Right lobe of liver (tissue), 6 donors: Measurements from ENCODE around the gene APOL3. TPM values are rescaled to one million over a fixed set of nuclear protein-coding genes. Genes with fewer than 3 reads are reported as not detected.

Experiments
- ATAC-seq, 4 donors: fragments of 200-7000 bp; cut with Tn5 transposase; one replicate each; pipeline ENCODE4 v1.9.1; 2020; ENCODE audit warnings: mild to moderate bottlenecking in 4 of 4, moderate library complexity in 4 of 4
- DNase-seq, 3 donors: peaks; one replicate each; pipeline ENCODE4 v3.0.0-alpha.2; 2020
- H3K27ac ChIP-seq, 3 donors: fragments of 200-600 bp; one replicate each; pipeline ENCODE4 v1.8.0; 2022
- H3K27me3 ChIP-seq, 2 donors: fragments of 200-600 bp; one replicate each; pipeline ENCODE4 v1.8.0; 2022
- H3K36me3 ChIP-seq, 4 donors: fragments of 200-600 bp; sonication (generic) in 1 of 4; one replicate each; pipeline versions ENCODE4 v1.5.1 to v1.8.0; 2017 to 2022; ENCODE audit warnings: control low read depth in 1 of 4
- H3K4me1 ChIP-seq, 4 donors: fragments of 200-600 bp; sonication (generic) in 1 of 4; one replicate each; pipeline versions ENCODE4 v1.5.1 to v1.8.0; 2017 to 2022; ENCODE audit warnings: control low read depth in 1 of 4
- H3K4me3 ChIP-seq, 3 donors: fragments of 200-600 bp; one replicate each; pipeline ENCODE4 v1.8.0; 2022
- H3K9me3 ChIP-seq, 4 donors: fragments of 200-600 bp; sonication (generic) in 1 of 4; one replicate each; pipeline versions ENCODE4 v1.5.1 to v1.8.0; 2017 to 2022; ENCODE audit warnings: control low read depth in 1 of 4
- POLR2A ChIP-seq: fragments of 450-650 bp; IDR thresholded peaks from one replicate; pipeline ENCODE4 v1.6.1; 2017; ENCODE audit warnings: antibody characterized with exemption, mild to moderate bottlenecking
- WGBS: methylation state at CpG from one replicate; pipeline ENCODE4 v1.1.6; 2018; ENCODE audit warnings: low coverage, low lambda C conversion rate; ENCODE audit not compliant: insufficient coverage; ENCODE audit errors: missing lambda C conversion rate; 5-methylcytosine and 5-hydroxymethylcytosine counted together
- intact Hi-C, 2 donors: fragments of 100-400 bp; cut with DNase I; formaldehyde crosslinking; loops; one replicate each; pipeline versions ENCODE4 v1.11.2 to v1.14.1; 2022
- total RNA-seq, 6 experiments: library from RNA; depleted of rRNA in 2 of 6; stranded (reverse); fragments of >200 nt in 2 of 6; fragmentation: NEBNext Ultra II Directional in 3 of 6; extraction: Animal tissue kit (Norgen Biotek cat#: 25700) in 3 of 6; gene quantifications; one replicate each; pipeline versions ENCODE4 v1.1.0 to v1.2.4, GENCODE V29; 2016 to 2023
- TF ChIP-seq, protein P1 (sequence below), 4 donors: fragments of 200-600 bp in 3 of 4; fragments of 450-650 bp in 1 of 4; IDR thresholded peaks; one replicate each; pipeline versions ENCODE4 v1.5.1 to v1.8.0; 2016 to 2022; ENCODE audit warnings: antibody characterized with exemption in 4 of 4, mild to moderate bottlenecking in 2 of 4
- donor health status: DM: no; HTN: yes; CAD: no.
- donor health status: DM: no; HTN: no; CAD: no.
- donor health status: DM: no; HTN: no; CAD: no.
- donor health status: DM: no; HTN: yes; CAD: no.
- donor health status: DM: no; HTN: yes; CAD: no.

Gene APOL3
- total RNA-seq, 6 experiments from 2014 or later = 21.7 to 80.5 (median 30.2) TPM

DNA sequence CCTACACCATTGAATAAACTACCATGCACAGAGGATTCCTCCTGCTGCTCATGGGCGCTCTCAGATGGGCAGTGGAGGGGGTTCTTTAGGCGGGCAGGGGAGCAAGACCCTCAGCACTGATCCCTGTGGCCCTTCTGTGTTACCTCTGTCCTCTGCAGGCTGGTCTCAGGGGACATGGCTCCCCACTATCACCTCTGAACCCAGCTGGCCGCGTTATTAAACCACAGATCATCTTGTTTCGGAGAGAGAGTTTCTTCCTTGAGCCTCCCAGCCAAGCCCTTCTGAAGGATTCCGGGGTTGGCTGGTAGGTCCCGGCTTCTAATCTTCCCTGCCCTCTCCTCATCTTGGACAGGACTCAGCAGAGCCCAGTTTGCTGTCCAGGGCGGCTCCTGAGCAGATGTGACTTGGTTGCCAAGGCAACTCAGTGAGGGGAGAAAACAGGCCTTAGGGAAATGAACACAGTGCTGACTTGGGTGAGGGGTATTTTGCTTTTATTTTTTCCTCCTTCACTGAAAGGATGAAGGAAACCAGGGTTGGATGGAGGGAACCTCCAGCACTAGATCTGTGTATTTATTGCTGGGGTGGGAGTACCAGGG is 13.3 kb downstream of the APOL3 start:
- Histone ChIP-seq H3K27ac (no peak overlapping the region), H3K4me1 (peaks cover 0 to 44% (median 12%) of the 10 kb centered on the region in 4 donors), H3K9me3 (no peaks in the 10 kb centered on the region), H3K27me3 (no peaks in the 10 kb centered on the region), H3K36me3 (peaks cover 0 to 6% (median 3%) of the 10 kb centered on the region in 4 donors), H3K4me3 (no peak overlapping the region)
- intact Hi-C loops = loop anchor here in 1 of 2 donors (5.0 to 10.0 kb wide), 3 partner anchors 35 to 140 kb away; no protein-coding TSS in a partner anchor
- DNase-seq (no peak), ATAC-seq (no peak)
- no peak for TF ChIP-seq POLR2A
- TF ChIP-seq, protein P1, sequence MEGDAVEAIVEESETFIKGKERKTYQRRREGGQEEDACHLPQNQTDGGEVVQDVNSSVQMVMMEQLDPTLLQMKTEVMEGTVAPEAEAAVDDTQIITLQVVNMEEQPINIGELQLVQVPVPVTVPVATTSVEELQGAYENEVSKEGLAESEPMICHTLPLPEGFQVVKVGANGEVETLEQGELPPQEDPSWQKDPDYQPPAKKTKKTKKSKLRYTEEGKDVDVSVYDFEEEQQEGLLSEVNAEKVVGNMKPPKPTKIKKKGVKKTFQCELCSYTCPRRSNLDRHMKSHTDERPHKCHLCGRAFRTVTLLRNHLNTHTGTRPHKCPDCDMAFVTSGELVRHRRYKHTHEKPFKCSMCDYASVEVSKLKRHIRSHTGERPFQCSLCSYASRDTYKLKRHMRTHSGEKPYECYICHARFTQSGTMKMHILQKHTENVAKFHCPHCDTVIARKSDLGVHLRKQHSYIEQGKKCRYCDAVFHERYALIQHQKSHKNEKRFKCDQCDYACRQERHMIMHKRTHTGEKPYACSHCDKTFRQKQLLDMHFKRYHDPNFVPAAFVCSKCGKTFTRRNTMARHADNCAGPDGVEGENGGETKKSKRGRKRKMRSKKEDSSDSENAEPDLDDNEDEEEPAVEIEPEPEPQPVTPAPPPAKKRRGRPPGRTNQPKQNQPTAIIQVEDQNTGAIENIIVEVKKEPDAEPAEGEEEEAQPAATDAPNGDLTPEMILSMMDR (IDR thresholded peaks at IDR 0.05) = no peak
- WGBS = 83% methylated on average over 1 of the region's 8 CpGs

DNA sequence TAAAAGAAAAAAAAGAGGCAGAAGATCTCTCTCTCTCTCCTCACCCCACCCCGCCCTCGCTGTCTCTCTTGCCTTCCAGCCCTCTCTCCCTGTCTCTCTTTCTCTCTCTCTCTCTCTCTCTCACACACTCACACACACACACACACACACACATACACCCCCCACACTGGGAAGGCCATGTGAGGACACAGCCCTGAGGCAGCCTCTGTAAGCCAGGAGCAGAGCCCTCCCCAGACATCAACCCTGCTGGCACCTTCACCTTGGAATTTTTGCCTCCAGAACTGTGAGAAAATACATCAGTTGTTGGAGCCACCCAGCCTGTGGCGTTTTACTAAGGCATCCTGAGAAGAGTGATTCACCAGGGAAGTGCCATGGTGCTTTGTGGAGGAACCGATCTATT is 14.7 kb downstream of the APOL3 start:
- no peak for DNase-seq
- peaks cover 0 to 16% (median 3%) of the 10 kb centered on the region in 4 donors for H3K36me3 ChIP-seq
- H3K4me3 ChIP-seq = no peak overlapping the region
- H3K4me1 ChIP-seq = peaks cover 0 to 33% (median 12%) of the 10 kb centered on the region in 4 donors
- TF ChIP-seq, protein P1 (IDR thresholded peaks at IDR 0.05) = no peak
- no peak for TF ChIP-seq POLR2A
- peak overlapping the region in 1 of 3 donors; percentile 19 for H3K27ac ChIP-seq
- H3K9me3 ChIP-seq = no peaks in the 10 kb centered on the region
- no peak for ATAC-seq
- WGBS = 58% methylated on average over 2 of the region's 4 CpGs
- intact Hi-C loops = loop anchor here in 1 of 2 donors (5.0 to 10.0 kb wide), 3 partner anchors 36 to 141 kb away; no protein-coding TSS in a partner anchor
- no peaks in the 10 kb centered on the region for H3K27me3 ChIP-seq

DNA sequence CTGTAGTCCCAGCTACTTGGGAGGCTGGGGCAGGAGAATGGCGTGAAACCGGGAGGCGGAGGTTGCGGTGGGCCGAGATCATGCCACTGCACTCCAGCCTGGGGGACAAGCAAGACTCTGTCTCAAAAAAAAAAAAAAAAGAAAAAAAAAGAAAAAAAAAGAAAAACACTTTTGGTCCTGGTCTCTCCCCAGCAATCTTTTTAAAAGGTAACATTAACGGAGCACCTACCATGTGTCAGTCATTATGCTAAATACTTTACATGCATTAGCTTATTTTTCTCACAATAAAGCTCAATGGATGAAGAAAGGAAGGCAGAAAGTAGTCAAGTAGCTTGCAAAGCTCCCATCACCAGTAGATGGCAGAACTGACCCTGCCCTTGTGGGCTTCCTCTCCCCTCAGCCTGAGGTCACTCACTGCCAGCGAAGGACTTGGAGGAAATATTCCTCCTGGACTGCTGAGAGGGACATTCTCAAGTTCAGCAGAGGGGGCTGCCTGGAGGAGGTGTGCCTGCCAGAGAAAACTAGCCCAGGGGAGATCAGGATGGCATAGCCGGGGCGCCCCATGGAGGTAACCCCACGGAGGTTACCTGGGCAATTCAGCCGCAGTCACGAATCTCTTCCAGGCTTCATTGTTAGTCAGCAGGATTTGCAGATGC is 15.5 kb downstream of the APOL3 start:
- DNase-seq (peak in 2 of 3 donors; percentile 44 to 75), ATAC-seq (peak; percentile 75 to 82 (median 80))
- no peak overlapping the region for H3K4me3 ChIP-seq
- H3K9me3 ChIP-seq = no peaks in the 10 kb centered on the region
- TF ChIP-seq POLR2A = no peak
- TF ChIP-seq, protein P1 (IDR thresholded peaks at IDR 0.05) = peak; percentile 81 to 88 (median 85)
- intact Hi-C loops = loop anchor here (5.0 to 10.0 kb wide), 3 partner anchors 37 to 142 kb away; no protein-coding TSS in a partner anchor
- 43% methylated on average over 6 of the region's 12 CpGs for WGBS
- peaks cover 0 to 16% (median 3%) of the 10 kb centered on the region in 4 donors for H3K36me3 ChIP-seq
- H3K27me3 ChIP-seq = no peaks in the 10 kb centered on the region
- H3K4me1 ChIP-seq = peaks cover 0 to 33% (median 12%) of the 10 kb centered on the region in 4 donors
- H3K27ac ChIP-seq = peak overlapping the region in 2 of 3 donors; percentile 5 to 19

DNA sequence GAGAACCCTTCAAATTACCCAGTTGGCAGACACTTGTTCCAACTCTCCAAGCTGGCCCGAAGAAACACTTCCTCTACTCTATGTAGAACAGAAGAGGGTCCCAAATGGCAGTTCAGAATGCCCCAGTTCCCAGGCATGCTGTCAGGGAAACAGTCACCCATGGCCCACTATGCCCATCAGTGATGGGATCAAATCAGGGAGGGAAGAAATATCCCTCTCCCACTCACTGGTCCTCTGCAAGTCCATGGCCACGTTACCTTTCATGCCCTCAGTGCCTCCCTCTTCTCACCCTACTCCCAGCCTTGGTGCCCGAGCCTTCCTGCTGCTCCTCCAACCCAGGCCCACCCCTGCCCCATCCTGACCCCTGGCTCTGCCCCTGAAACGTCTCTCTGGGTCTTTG is 16.6 kb downstream of the APOL3 start:
- Histone ChIP-seq H3K9me3 (no peaks in the 10 kb centered on the region), H3K4me1 (peaks cover 0 to 33% (median 12%) of the 10 kb centered on the region in 4 donors), H3K36me3 (peaks cover 0 to 15% (median under 1%) of the 10 kb centered on the region in 4 donors), H3K27ac (peak overlapping the region in 2 of 3 donors; percentile 58 to 64), H3K27me3 (no peaks in the 10 kb centered on the region), H3K4me3 (no peak overlapping the region)
- DNase-seq (no peak), ATAC-seq (no peak)
- TF ChIP-seq POLR2A = no peak
- TF ChIP-seq, protein P1 (IDR thresholded peaks at IDR 0.05) = no peak
- intact Hi-C loops = loop anchor here (5.0 to 10.0 kb wide), 2 partner anchors 38 to 81 kb away; no protein-coding TSS in a partner anchor
- 0% methylated on average over 1 of the region's 4 CpGs for WGBS
